GM21576 (cell line): ENCODE data around the gene MYEOV.

ENCODE experiments used
- ATAC-seq: cut with Tn5 transposase; IDR thresholded peaks from one replicate; pipeline ENCODE4 v1.9.1; 2021; ENCODE audit warnings: mild to moderate bottlenecking, moderate library complexity; ENCODE audit not compliant: unreplicated experiment

MYEOV gene

DNA sequence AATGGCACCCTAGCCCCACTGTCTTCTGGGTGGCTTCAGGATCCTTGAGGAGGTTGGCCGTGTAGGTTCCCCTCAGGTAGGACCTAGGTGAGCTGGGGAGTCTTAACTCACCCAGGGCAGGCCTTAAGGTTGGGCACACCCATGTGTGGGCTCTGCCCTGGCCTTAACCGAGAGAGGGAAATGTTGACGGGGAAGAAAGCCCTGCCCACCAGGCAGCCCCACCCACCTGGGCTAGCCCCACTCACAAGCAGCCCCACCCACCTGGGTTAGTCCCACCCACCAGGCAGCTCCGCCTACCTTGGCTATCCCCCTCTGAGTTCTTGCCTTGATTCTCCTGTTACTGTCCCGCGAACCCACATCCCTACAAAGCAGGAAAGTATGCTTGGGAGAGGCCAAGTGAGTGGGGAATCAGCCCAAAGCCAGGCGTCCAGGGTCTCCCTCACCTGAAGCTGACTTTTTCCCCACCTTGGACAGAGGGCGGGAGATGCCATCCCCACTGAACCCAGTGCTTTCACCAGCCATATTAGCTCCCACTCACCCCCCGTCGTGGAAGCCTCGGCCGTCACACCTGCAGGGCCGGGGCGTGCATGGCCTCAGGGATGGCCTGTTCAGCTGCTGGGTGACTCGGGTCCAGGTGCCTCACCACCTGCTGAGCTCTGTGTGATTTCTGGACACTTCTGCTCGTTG lies at the start of gene MYEOV:
Gene MYEOV, plus strand, starts transcription at position 337 of the 687 bp plus-strand sequence. CDS start 1,200 bp downstream, outside the sequence.
- ATAC-seq, result no peak

DNA sequence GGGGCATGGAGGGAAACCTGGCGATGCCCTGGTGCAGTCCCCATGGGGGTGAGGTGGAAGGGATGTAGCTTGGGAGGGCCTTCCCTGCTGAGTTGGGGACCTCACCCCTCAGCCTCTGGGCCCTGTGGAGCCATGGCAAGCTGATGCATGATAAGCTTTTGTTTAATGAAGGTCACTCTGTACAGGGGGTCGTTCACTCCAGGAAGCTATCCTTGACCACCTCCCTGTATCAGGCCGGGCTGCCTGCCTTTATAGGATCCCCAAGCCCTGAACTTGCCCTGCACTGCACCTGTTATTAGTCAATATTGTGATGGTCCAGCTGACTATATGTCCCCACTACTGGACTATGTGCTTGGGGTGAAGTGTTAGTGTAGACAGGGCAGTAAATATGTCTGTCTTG lies 49.7 kb upstream of the MYEOV start:
- no peak for ATAC-seq

DNA sequence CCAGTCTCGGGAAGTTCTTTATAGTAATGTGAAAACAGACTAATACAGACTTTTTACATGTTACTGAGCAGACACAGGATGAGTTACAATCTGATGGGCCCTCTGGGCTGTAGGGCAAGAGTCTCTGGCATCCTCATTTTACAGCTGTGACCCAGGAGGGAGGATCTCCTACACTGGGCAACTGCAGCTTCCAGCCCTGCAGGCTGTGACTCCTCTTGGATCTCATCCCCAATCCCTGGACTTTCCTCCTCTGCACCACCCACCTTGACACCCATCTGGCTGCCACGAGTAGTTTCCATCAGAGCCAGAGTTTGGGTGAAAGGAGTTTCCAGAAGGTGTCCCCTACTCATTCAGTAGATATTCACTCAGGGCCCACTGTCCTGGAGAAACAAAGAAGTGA lies 48.9 kb upstream of the MYEOV start:
- no peak for ATAC-seq

DNA sequence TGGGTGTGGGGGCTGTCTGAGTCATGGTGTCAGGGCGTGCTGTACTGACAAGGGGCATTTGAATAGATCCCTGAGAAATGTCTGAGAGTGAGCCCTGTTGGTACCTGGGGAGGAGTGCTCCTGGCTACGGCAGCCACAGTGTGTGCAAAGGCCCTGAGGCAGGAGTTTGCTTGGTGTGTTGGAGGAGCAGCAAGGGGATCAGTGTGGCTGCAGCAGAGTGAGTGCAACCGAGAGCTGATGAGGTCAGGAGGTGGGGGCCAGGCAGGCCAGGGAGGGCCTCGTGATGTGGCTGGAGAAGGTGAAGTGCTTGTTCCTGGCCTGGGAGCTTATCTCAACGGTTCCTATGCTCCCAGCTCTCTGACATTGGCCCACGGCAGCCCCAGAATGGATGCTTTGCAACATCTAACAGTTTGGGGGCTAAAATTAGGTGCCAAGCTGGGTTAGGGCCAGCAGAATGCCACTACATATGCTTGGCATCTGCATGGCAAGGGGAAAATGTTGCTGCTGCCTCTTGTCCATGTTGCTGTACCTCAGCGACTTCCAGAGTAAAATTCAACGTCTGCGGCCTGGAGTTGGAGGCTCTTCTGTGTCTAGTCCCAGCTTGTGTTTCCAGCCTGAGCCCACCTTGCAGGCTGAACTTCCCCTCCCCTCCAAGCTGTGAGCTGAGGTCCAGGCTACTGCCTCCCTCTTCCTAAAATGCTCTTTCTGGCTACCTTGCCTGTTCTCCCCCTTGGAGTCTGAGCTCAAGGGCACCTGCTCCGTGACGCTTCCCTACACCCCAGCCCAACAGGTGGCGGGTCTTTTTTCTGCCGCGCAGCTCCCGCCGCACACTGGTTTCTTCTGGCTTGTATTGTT lies 48.2 kb upstream of the MYEOV start:
- ATAC-seq, result no peak

DNA sequence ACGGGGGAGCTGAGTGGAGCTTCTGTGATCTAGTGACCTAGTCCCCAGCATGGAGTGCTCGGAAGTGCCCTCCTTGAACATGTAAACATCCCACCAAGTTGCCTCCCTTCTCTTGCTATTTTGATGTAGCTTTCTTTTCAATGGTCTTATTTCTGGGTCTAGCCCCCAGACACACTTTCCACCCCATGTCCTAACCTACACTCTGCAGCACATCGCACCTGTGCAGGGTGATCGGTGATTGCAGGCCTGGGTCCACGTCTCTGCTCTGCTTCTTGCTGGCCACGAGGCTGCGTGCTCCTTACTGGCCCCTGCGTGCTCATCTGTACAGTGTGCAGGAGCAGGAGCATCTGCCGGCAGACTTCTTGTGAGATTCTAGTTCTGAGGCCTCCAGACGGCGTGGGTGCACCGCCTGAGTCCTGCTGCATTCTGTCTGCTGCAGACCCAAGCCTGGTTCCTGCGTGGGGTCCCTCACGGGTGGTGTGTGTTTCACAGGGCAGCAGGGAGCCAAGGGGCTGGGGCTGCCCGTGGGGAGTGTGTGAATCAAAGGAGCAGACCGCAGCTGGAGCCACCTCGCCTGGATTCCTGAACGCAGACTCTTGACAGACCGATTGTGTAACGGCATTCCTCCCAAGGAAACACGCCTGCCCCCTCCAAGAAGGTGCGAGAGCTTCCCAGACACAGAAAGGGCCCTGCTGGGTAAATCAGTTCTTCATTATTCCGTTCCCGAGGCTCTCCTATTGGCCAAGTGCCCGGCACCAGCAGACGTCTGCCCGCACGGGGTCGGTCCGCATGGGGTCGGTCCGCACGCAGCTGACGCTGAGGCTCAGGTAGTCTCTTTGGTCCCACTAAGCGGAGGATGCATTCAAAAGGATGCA lies 44.4 kb upstream of the MYEOV start:
- no peak for ATAC-seq

DNA sequence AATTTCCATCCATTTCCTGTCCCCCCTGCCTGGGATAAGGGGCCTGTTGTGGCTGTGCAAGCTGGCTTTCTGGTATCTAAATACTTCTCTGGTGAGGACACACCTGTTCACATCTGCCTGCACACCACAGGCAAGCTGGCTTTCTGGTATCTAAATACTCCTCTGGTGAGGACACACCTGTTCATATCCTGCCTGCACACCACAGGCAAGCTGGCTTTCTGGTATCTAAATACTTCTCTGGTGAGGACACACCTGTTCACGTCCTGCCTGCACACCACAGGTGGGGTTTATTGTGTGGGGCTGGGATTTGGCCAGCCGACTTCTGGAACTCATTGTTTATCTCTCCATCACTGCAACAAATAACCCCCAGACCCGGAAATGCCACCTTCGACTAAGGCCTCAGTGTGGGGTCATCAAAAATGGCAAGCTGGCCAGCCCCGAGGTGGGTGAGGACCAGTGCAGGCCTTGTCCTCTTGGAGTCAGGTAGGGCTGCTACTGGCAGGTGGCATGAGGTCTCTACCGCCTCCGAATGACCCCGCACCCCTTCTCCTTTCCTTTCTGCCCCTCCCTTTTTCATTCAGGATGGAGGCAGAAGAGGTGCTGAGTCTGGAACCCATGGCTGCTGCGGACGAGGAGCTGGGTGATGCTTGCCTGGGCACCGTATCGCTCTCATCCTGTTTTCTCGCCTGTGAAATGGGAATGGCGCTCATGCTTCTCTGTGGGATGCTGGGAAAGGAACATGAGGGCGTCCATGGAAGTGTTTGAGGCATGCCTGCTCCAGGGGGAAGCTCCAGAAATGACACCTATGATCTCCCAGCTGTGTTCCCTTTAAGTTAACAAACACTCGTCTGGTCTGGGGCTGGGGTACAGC lies 43.5 kb upstream of the MYEOV start:
- ATAC-seq, result no peak

DNA sequence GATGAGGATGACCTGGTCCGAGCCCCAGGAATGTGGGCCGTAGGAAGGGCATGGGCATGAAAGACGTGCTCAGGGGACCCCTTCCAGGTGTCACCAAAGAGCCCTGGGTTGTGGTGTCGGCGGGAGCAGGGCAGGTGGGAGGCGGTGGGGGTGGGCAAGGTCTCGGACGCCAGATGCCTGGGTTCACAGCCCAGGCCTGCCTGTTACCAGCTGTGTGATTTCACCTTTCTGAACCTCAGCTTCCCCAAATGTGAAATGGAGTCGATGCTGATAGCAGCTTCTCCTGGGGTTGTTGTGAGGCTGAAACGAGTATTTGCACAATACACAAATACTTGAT lies 42.9 kb upstream of the MYEOV start:
- ATAC-seq, result no peak

DNA sequence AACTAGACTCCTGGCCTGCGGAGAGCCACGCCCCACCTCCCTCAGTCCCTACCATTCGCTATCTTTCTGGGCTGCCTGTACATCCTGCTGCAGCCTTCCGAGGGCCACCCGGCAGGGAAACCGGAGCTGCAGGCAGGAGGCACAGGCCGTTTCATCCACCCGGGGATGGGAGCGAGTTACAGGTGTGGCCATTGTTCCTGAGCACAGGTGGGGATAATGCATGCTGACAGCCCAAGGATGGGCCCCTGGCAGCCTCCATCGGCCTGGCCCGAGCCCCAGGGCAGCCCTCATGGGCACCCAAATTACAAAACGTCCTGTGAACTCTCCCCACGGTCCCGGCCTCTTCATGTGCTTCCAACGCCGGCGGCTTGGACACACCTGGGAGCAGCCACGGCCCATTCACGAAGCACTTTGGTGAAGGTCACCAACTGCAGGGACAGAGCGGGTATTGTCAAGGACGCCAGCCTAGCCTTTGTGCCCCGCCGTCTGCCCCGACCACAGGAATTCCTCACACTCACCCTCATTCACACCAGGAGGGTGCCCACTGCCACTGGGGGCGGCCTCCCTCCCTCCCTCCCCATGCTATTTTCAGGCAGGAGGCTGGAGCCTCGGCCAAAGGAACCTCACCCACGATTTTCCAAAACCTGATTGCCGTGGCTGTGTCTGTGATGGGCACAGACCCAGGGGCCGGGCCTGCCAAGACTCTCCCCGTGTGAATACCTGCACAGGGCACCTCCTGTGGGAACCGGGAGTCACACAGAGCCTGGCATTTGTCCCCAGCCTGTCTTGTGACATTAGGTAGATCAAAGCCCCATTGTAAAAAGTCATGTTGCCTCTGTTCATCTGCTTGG lies 42.1 kb upstream of the MYEOV start:
- no peak for ATAC-seq

DNA sequence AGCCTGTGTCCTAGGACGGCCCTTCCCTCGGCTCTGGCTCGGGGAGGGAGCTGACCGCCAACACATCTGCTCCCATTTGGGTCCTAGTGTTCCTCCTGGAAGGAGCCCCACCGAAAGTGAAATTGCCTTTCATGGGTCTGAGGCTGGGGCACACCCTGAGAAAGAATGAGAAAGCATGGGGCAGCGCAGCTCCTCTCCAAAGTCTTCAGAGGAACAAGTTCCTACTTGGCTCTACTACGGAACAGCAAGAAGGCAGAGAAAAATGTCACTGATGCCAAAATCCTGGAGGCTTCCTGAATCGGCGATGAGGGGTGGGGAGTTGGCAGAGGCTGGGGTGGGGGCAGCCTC lies 41.5 kb upstream of the MYEOV start:
- no peak for ATAC-seq

DNA sequence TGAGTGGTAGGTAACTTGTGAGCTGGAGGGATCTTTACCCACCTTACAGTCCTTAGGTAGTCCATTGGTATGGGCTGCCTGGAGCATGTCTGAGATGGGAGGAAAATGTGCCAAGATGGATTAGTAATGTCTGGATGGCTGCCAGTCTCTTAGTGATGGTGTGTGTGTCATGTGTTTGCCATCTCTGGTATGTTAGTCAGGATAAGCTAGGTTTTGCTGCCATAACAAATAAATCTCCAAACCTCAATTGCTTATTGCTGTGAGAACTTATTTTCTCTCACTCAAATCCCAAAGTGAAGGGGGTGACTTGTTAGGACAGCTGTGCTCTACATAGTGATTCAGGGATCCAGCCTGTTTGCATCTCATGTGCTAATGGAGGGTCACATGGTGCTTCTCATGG lies 40.9 kb upstream of the MYEOV start:
- ATAC-seq, result no peak

DNA sequence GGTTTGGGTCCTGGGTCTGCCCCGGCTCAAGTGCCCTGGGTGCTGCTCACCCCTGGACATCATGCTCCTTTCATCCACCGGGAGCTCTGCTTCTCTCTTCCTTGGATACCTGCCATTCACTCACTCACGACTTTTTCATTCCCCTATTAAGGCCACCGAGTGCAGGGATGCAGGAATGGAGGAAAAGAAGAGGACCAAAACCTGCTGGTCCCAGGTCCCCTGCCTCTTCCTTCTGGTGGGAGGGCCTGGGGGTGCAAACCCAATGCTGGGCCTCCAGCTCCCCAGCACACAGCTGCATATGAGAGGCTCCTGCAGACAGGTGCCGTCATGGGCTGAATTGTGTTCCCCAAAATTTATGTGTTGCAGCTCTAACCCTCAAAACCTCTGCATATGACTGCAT lies 36.8 kb upstream of the MYEOV start:
- no peak for ATAC-seq

DNA sequence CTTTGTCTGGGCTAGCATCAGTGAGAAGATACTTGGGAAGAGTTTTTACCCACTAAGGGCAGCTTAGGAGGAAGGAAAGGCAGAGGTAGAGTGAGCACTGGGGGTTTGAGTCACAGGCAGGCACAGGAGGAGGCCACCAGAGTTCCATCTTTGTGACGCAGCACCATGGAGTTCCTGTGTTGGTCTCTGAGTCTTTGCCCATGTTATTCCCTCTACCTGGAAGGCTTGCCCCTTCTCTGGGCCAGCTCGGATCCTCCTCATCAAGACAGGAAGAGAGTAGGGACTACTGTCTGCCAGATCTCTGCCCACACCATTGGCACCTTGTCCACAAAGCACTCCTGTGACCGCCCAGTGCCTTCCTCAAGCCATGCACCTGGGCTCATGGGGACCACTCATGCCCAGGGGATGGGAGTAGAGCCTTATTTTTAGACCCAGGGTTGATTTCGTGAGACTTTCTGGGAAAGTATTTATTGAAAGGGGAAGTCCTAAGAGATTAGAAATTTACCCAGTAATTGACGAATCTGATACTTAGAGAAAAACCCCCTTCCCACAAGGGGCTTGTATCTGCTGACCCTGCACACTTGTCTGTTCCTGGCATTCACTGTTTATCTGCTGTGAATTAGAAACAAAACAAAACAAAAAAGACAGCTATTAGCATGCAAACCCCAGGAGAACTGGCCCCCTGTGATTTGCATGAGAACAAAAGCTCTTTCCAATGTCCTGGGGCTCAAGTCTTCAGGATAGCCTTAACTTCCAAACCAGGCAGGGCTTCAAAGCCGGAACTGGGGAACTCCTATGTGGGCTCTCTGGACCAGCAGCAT lies 35.9 kb upstream of the MYEOV start:
- no peak for ATAC-seq

DNA sequence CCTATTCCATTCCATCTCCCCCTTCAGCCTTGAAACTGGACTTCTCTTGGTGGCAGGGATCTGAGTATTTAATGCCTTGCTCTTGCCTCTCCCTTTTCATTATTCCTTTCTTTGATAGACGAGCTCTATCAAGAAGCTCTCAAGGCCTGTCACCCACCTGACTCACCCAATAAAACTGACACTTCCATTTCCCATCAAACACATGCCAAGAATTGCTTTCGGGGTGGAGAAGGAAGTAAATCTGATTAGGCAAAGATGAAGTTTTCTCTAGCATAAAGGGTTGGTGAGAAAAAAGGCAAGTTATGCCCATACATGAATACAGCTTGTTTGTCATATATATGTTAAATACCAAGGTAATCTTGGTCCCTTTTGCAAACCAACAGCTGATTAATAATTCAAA lies 34.9 kb upstream of the MYEOV start:
- ATAC-seq, result no peak

DNA sequence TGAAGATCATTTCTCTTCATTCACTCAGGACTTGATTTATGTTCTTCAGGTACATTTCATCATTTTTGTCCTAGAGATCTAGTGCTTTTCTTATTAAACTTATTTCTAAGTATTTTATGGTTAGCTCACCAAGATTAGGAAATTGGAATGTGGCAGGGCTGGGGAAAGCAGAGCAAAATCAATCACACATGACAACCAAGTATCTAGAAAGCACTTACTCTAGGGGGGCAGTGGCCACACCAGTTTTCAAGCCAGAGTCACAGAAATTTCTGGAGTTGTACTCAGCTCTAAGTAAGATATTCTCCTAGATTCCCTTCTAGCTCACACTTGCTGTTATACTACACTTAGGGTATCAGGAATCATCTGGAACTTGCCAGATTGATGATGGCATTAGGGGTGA lies 33.3 kb upstream of the MYEOV start:
- no peak for ATAC-seq

DNA sequence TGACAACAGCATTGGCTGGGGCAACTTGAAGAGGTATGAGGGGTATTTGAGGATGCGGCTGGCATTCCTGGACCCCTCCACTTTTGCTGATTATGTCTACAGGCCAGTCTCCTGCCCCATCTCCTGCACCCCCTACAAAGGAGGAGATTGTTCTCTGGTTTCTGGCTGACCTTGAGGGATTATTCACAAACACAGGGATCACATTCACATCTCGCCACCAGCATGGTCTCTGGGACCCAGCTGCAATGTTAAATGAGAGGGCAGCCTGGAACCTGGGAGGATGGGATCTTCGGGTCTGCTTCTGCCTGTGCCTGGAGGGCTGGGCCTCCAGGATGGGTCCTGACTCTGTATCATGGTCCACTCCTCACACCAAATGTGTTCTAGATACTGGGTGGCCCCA lies 32.8 kb upstream of the MYEOV start:
- no peak for ATAC-seq

DNA sequence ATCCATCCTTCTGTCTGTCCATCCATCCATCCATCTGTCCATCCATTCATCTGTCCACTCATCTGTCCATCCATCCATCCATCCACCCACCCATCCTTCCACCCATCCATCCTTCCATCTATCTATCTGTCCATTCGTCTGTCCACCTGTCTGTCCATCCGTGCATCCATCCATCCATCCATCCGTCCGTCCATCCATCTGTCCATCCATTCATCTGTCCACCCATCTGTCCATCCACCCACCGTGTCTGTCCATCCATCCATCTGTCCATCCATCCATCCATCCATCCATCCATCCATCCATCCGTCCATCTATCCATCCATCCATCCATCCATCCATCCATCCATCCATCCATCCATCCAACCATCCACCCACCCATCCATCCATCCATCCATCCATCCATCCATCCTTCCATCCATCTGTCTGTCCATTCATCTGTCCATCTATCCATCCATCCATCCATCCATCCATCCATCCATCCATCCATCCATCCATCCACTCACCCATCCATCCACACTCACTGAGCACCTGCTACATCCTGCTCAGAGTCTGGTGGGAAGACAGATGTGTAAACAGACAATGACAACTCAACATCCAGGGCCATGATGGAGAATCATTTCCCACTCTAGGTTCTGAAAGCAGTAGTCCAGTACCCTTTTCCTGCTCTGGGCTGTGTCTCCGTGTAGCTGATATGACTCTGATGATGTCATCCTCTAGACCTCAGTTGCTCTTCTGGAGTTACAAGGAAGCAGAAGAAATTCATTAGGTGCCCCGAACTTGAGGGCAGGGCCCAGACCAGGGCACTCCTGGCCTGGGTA lies 30.8 kb upstream of the MYEOV start:
- no peak for ATAC-seq

DNA sequence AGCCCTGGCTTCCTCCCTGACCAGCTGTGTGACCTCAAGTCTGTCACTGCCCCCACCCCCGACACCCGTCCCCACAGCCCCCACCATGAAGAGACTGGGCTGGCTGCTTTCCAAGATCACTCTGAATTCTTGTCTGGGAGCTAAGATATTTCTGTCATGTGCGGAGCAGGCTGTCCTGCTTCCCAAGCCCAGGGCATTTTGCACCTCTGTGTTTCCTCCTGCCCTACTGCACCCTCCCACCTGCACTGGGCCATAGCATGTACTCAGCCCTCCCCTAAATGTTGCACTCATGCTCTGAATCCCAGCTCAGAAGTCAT lies 30.3 kb upstream of the MYEOV start:
- no peak for ATAC-seq

DNA sequence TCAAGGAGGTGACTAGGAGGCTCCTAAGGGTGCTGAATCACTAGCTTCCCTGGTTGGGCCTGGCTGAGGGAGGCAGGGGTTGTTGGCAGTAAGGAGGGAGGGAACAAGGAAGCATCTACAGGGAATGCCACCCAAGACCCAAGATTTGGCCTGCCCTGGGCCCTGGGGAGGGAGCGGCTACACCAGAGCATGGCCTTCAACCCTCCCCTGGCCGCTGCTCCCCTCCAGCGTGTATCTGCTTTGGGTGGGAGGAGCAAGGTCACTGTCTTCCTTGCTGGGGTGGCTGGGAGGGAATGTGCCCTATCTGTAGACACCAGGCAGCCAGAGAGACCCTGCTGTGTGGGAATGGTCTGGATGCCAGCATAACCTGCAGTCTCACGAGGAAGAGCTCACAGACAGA lies 29.5 kb upstream of the MYEOV start:
- no peak for ATAC-seq
